Pancreas (tissue), 10 donors: Measurements from ENCODE around the gene PIF1. TPM values are rescaled to one million over a fixed set of nuclear protein-coding genes. Genes with fewer than 3 reads are reported as not detected.
A peak's percentile ranks its signal among the peaks of the same experiment; 100 is the strongest.

Experiments used
- ATAC-seq, 4 donors: fragments of 200-7000 bp; cut with Tn5 transposase; one replicate each; pipeline versions ENCODE4 v1.8.0 to v1.9.1; 2020; ENCODE audit warnings: mild to moderate bottlenecking in 4 of 4, moderate library complexity in 4 of 4
- DNase-seq, 6 donors: peaks; one replicate each; pipeline ENCODE4 v3.0.0-alpha.2; 2020
- FAIRE-seq: peaks from 2 replicates; lab custom pipeline; 2012; peaks lifted over from hg19 to GRCh38; lab: Jason Lieb, UNC
- H3K27ac ChIP-seq, 4 donors: fragments of 200-600 bp; sonication (generic); 1 replicate in 3 of 4; 2 replicates in 1 of 4; pipeline versions ENCODE4 v1.5.0 to v1.8.0; 2020
- H3K27me3 ChIP-seq, 4 donors: fragments of 200-600 bp; one replicate each; pipeline ENCODE4 v1.8.0; 2021
- H3K36me3 ChIP-seq, 3 donors: fragments of 200-600 bp; sonication (generic) in 1 of 3; one replicate each; pipeline versions ENCODE4 v1.5.0 to v1.8.0; 2020 to 2021
- H3K4me1 ChIP-seq, 3 donors: fragments of 200-600 bp; one replicate each; pipeline ENCODE4 v1.8.0; 2021
- H3K4me3 ChIP-seq, 4 donors: fragments of 200-600 bp; sonication (generic) in 2 of 4; one replicate each; pipeline versions ENCODE4 v1.5.0 to v1.8.0; 2020 to 2021
- H3K9me3 ChIP-seq, 4 donors: fragments of 200-600 bp; one replicate each; pipeline ENCODE4 v1.8.0; 2021
- CTCF ChIP-seq, 4 donors: fragments of 200-600 bp; sonication (generic) in 3 of 4; IDR thresholded peaks; one replicate each; pipeline versions ENCODE4 v1.5.0 to v1.8.0; 2021; ENCODE audit warnings: antibody characterized with exemption in 4 of 4
- WGBS, 2 donors: extraction: QIAGEN DNeasy Blood & Tissue Kit; methylation state at CpG; one replicate each; pipeline ENCODE4 v1.1.7; 2013; 5-methylcytosine and 5-hydroxymethylcytosine counted together
- intact Hi-C, 3 donors: fragments of 100-400 bp; cut with DNase I; formaldehyde crosslinking; loops; one replicate each; pipeline versions ENCODE4 v1.11.1 to v1.14.2; 2022
- polyA plus RNA-seq, 2 donors: library from polyadenylated mRNA; stranded (reverse); fragments of 200-250 nt; gene quantifications; one replicate each; pipeline ENCODE4 v1.2.3, GENCODE V29; 2013
- total RNA-seq, 6 donors: library from RNA; stranded (reverse); fragmentation: NEBNext Ultra II Directional in 4 of 6; extraction: Animal tissue kit (Norgen Biotek cat#: 25700) in 4 of 6; gene quantifications; one replicate each; pipeline versions ENCODE4 v1.2.1 to v1.2.4, GENCODE V29; 2021 to 2023
- donor health status: healthy with polysubstance abuse.
- donor health status: DM: no; HTN: no; CAD: no; lungs with moderate emphysema.
- donor health status: DM: no; HTN: no; CAD: no.
- donor health status: control.
- donor health status: control.
- donor health status: Bipolar disorder and iron deficiency.
- donor health status: DM: yes; HTN: yes; CAD: no.
- donor health status: DM: no; HTN: no; CAD: no.
- donor health status: DM: no; HTN: no; CAD: no.
- donor health status: DM: yes; HTN: yes; CAD: no.

The PIF1 gene
- total and polyA plus RNA-seq, 8 donors, result 0.06 to 0.66 (median 0.42) TPM; not detected in 2

DNA sequence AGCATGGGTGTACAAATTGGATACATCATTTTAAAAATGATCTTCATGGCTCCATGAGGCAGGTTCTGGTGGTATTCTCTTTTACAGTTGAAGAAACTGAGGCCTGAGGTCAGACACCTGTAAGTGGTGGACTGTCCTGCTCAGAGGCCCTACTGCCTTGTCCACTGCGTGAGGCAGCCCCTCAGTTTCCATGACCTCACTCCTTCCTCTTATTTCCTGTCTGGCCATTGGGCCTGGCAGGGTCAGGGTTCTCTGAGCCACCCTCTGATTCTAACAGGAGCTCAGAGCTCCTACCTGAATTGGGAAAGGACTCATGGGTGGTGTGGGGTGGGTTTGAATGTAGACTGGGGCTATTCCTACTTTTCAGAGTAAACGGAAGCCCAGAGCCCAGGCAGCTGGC is 33.8 kb upstream of the PIF1 start:
- FAIRE-seq (no peak), ATAC-seq (no peak), DNase-seq (no peak)
- H3K36me3 ChIP-seq, result no peaks in the 10 kb centered on the region
- no peak for TF ChIP-seq CTCF (IDR thresholded peaks at IDR 0.05)
- no peaks in the 10 kb centered on the region for H3K27me3 ChIP-seq
- 85 to 92% methylated on average over 2 of the region's 2 CpGs for WGBS, 2 donors
- H3K4me3 ChIP-seq, result no peak overlapping the region
- no peaks in the 10 kb centered on the region for H3K9me3 ChIP-seq
- no peak overlapping the region for H3K27ac ChIP-seq
- H3K4me1 ChIP-seq, result peaks cover 0 to 13% (median 0%) of the 10 kb centered on the region in 3 donors
- intact Hi-C loops, result no loop called here

DNA sequence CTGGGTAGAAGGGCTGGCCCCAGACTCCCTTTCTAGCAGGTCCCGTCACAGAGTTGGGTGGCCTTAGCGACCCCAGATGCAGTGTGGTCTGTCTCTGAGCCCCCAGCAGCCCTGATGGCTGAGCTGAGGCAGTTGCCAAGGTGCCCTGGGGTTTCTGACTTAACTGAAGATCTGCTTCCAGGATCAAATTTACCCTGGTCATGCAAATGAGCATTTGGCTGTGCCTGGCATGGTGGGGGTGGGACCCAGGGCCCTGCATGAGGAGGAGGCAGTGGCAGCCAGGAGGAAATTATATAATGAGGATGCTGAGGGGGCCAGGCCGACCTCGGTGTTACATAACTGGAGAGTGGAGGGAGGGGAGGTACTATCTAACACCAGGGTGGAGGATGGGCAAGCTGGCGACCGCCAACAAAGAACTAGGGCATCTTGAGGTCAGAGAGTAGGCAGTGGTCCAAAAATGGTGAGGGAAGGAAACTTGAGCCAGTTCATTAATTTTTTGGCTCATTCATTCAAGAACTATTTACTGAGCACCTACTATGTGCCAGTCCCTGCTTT is 32.7 kb upstream of the PIF1 start:
- intact Hi-C loops, result no loop called here
- DNase-seq, result no peak
- Histone ChIP-seq H3K9me3 (no peaks in the 10 kb centered on the region), H3K27ac (no peak overlapping the region), H3K36me3 (no peaks in the 10 kb centered on the region), H3K4me1 (peaks cover 0 to 13% (median 0%) of the 10 kb centered on the region in 3 donors), H3K27me3 (no peaks in the 10 kb centered on the region), H3K4me3 (no peak overlapping the region)
- TF ChIP-seq CTCF (IDR thresholded peaks at IDR 0.05), result no peak
- 54 to 66% methylated on average over 6 of the region's 6 CpGs for WGBS, 2 donors
- FAIRE-seq, result no peak
- ATAC-seq, result no peak

GRCh38 chr15:64857421-64857820 is 32.0 kb upstream of the PIF1 start:
- Histone ChIP-seq H3K4me1 (peaks cover 0 to 13% (median 0%) of the 10 kb centered on the region in 3 donors), H3K27ac (peak overlapping the region in 3 of 4 donors; percentile 47 to 58 (median 52)), H3K27me3 (no peaks in the 10 kb centered on the region), H3K9me3 (no peaks in the 10 kb centered on the region), H3K36me3 (no peaks in the 10 kb centered on the region), H3K4me3 (no peak overlapping the region)
- WGBS, 2 donors, result 81 to 86% methylated on average over 4 of the region's 4 CpGs
- TF ChIP-seq CTCF (IDR thresholded peaks at IDR 0.05), result no peak
- ATAC-seq (peak in 1 of 4 donors; percentile 18), FAIRE-seq (no peak), DNase-seq (no peak)
- intact Hi-C loops, result no loop called here

GRCh38 chr15:64856429-64857145 is 31.1 kb upstream of the PIF1 start:
- Histone ChIP-seq H3K4me1 (peaks cover 0 to 13% (median 0%) of the 10 kb centered on the region in 3 donors), H3K27me3 (no peaks in the 10 kb centered on the region), H3K4me3 (no peak overlapping the region), H3K27ac (peak overlapping the region in 3 of 4 donors; percentile 47 to 58 (median 52)), H3K9me3 (no peaks in the 10 kb centered on the region), H3K36me3 (no peaks in the 10 kb centered on the region)
- peak; percentile 55 to 79 (median 70) for ATAC-seq
- WGBS, 2 donors, result 45 to 52% methylated on average over 5 of the region's 5 CpGs
- no peak for FAIRE-seq
- TF ChIP-seq CTCF (IDR thresholded peaks at IDR 0.05), result no peak
- DNase-seq, result peak in 3 of 6 donors; percentile 29 to 44 (median 40)
- intact Hi-C loops, result no loop called here
